Occipital lobe (tissue), 2 donors: ENCODE results near the gene NOVA1. TPM values are rescaled to one million over a fixed set of nuclear protein-coding genes. Genes with fewer than 3 reads are reported as not detected.
A peak's percentile ranks its signal among the peaks of the same experiment; 100 is the strongest.
"Not testable (repeated sequence)": the region's sequence is repeated elsewhere in the genome, so short reads cannot be mapped to it uniquely, and the experiment has no call there.

Experiments
- DNase-seq: peaks from one replicate; lab custom pipeline; 2025; lab: John Stamatoyannopoulos, UW
- total RNA-seq: library from RNA; depleted of rRNA; stranded (reverse); fragments of >200 nt; gene quantifications from one replicate; pipeline ENCODE4 v1.2.3, GENCODE V29; 2014

The NOVA1 gene
- total RNA-seq = 58.3 TPM

DNA sequence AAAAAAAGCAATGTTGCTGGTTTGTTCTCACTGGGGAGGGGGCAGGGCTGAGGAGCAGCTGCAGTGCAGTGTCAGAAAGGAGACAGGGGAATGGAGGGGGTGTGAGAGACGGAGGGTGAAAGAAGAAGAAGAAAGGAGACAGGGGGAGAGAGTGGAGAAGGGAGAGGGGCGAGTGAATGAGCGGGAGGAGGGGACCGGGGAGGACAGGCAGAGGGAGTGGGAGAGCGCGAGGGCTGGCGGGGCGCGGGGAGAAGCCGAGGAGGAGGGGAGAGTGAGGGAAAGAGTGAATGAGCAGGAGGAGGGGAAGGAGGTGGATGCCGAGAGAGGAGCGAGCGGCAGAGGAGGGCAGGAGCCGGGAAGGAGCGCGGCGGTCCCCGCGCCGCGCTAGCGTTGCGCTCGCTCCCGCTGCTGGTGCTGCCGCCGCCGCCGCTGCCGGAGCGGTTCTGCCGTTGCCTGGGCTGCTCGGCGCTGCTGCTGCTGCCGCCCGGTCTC is at the start of gene NOVA1:
Gene NOVA1 (minus strand): TSS at position 445 of the 492 bp plus-strand sequence. CDS start 597 bp downstream, outside the sequence.
- DNase-seq = no peak

- DNase-seq = not testable (repeated sequence)
These were observed 47.2 kb upstream of the NOVA1 start for GRCh38 chr14:26645057-26645456.

DNA sequence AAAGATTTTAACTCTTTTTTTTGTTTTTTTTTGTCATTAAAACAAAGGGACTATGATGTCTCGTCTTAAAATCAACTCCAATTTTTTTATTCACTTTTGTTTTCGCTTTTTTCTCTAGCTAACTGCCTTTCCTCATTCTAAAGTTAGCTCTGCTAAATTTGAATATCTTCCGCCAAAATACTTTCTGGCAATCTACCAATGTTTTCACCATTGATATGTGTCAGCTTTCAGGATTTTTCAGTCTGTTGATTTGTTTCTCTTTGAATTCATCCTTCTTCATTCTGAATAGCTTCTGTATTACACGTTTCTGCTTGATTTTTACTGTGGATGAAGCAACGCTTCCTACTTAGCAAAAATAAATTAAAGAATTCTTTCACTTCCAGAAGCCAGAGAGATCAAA is 38.7 kb upstream of the NOVA1 start:
- no peak for DNase-seq

DNA sequence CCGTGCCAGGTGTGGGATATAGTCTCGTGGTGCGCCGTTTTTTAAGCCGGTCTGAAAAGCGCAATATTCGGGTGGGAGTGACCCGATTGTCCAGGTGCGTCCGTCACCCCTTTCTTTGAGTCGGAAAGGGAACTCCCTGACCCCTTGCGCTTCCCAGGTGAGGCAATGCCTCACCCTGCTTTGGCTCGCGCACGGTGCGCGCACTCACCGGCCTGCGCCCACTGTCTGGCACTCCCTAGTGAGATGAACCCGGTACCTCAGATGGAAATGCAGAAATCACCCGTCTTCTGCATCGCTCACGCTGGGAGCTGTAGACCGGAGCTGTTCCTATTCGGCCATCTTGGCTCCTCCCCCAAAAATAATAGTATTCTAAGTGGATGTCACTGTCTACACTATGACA is 37.1 kb upstream of the NOVA1 start:
- DNase-seq = not testable (repeated sequence)

- no peak for DNase-seq
These were observed 28.4 kb upstream of the NOVA1 start for GRCh38 chr14:26626256-26626655.

- no peak for DNase-seq
These were observed 24.8 kb upstream of the NOVA1 start for GRCh38 chr14:26622611-26623010.

- no peak for DNase-seq
These were observed 24.2 kb upstream of the NOVA1 start for GRCh38 chr14:26621807-26622560.

GRCh38 chr14:26621364-26621763 is 23.5 kb upstream of the NOVA1 start:
- no peak for DNase-seq

DNA sequence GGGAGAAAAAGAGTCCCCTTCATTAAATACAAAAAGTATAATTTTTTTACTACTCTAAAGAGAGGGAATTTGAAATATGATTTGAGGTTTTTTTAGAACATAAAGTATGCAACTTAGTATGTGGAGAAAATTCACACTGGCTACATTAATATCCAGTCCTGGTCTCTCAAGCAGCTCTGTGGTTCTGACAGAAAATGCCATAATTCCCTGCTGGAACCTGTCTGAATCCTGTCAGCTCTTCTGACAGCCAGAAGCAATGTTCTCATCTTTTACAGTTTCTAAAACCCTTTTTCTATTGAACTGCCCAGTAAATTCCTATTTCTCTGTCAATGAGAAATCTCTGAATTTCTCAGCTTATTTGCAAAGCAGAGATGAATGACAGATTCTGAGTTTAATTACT is 13.4 kb upstream of the NOVA1 start:
- no peak for DNase-seq

DNA sequence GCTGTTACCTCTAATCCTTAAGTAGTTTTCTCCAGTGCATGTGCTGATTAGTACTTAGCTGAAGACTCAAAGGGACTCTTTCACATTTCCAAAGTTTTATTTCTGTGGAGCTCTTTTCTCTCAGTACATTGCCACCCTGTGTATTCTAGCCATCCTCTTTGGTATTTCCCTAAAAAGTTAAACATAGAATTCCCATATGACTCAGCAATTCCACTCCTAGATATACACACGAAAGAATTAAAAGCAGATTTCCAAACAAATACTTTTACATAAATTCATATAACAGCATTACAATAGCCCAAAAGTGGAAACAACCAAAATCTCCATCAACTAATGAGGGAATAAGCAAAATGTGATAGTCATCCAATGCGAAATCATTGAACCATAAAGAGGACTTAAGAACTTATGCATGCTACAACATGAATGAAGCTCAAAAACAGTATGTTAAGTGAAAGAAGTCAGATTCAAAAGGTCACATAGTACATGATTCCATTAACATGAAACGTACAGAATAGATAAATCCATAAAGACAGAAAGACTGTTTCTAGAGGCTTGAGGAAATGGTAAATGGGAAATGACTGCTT is 9.0 kb upstream of the NOVA1 start:
- no peak for DNase-seq

DNA sequence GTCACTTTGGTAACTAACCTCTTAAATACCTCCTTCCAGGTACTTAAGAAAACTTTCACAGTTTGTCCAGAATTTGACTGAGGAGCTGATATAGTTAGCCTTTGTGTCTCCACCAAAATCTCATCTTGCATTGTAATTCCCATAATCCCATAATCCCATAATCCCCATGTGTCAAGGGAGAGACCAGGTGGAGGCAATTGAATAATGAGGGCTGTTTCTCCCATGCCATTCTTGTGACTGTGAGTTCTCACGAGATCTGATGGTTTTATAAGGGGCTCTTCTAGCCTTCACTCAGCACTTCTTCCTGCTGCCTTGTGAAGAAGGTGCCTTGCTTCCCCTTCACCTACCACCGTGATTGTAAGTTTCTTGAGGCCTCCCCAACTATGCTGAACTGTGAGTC is 7.8 kb upstream of the NOVA1 start:
- no peak for DNase-seq

GRCh38 chr14:26602902-26603301 is 5.1 kb upstream of the NOVA1 start:
- no peak for DNase-seq

GRCh38 chr14:26601856-26602255 is 4.0 kb upstream of the NOVA1 start:
- no peak for DNase-seq

GRCh38 chr14:26599291-26599690 is 1.5 kb upstream of the NOVA1 start:
- no peak for DNase-seq

DNA sequence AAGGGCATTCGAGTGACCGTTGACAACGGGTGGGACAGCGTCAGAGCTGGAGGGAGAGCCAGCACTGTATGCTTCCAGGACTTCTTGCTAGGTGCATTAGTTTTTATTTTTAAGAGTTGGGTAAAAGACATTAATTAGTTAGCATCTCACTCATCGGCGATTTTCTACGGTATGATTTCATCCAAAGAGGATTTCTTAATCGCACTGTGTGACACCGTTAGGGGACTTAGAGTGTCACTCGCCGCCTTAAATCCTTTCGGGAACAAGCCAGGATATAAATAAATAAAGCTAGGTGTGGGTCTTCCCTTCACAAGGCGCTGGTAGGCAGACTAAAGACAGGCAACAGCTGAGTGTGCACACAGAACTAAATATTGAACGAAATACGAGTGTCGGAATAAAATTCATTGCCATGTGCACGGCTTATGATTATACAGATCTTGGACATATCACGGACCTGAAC is 869 bp upstream of the NOVA1 start:
- DNase-seq = no peak

GRCh38 chr14:26598081-26598671 is 343 bp upstream of the NOVA1 start:
- peak; percentile 96 for DNase-seq

- peak; percentile 11 for DNase-seq
These were observed 703 bp downstream of the NOVA1 start for GRCh38 chr14:26597071-26597588.

DNA sequence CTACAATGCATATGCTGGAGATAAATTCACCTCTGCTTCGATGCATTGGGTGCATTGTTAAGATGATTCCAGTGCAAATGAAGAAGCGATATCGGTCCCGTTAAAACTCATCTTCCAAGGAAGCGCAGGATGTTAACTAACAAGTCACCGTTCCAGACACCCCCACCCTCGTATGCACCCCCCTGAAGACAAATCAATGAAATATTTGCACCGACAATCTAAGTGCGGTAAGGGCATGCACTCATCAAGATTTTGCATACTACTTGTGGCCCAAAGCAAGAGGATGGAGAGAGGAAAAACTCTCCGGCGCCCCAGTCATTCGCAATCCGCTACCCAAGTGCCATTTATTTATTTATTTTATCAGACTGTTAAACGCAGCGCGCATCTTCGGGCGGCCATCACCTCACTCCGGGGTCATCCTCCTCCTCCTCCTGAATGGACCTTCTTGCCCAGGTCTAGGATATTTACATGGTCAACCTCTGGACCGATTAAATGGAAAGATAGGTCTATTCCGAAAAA is 1.2 kb downstream of the NOVA1 start:
- peak; percentile 5 for DNase-seq

DNA sequence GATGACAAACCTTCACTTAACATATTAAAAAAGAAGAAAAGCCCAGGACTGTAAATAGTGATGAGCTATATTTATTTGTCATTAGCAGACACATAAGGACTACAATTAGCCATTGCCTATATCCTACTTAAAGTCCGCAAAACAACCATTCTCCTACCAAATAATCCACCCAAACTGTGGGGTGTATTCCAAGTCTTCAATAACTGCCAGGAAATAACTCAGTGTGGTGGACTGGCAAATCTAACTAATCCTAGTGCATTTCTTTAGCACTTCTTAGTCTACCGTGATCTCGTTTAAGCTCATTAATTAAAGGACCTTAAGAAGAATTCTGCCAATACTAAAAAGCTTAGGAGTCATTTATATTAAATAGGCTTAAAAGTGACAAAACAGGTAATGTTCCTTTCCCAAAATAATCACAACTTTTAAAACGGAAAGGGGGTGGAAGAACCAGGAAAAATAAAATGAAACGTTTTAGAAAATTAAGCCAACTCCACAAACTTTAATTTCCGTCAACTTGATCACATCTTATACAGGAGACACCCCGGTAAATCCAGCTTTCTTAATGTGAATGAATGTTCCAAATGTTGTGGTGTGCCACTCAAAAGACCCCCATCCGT is 1.8 kb downstream of the NOVA1 start:
- DNase-seq = no peak

DNA sequence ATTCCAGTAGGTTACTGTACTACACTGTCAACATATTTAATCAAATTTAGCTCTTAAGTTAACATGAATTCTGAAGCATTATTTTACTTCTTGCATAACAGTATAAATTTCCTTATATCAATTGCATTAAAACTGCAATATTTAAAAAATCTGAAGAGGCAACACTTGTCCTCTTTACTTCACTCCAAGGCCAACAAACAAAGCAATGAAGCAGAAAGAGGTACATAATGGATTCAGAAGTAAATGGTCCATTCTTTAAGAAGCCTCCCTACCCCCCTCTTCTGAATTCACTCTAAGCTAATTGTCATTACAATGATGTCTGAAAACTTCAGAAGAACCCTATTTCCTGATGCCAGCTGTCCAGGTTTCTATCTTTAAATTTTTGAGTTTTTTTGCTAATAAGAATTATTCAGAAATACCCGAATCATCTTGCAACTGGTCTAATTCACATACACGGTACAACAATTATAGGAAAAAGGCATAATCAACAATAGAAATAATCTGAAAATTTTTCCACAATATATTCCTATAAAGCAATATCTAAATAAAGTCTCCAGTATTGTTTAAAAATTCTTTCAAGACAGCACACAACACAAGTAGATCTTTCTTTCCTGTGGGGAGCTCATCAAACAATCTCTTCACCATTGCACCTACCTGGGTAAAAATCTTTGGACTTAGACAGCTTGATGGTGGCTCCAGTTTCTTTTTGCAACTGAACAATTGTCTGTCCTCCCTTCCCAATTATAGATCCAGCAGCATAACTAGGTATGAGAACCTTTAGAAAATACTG is 2.9 kb downstream of the NOVA1 start:
- DNase-seq = no peak

GRCh38 chr14:26594148-26594547 is 3.7 kb downstream of the NOVA1 start:
- no peak for DNase-seq
